Stimulated activated CD4-positive, alpha-beta T cell treated with anti-CD3 and anti-CD28 coated beads, Interleukin-4, amount 100 ng/mL, for 1 hour (primary cell): ENCODE results near the gene UPP1.
"Not testable (repeated sequence)": the region's sequence is repeated elsewhere in the genome, so short reads cannot be mapped to it uniquely, and the experiment has no call there.

ENCODE experiments used
- DNase-seq: peaks from one replicate; pipeline ENCODE4 v3.0.0-alpha.2; 2020

UPP1 gene

GRCh38 chr7:48113275-48113674, 24.2 kb downstream of the UPP1 start:
- no peak for DNase-seq

GRCh38 chr7:48114115-48114514, 25.1 kb downstream of the UPP1 start:
- no peak for DNase-seq

- no peak for DNase-seq
Measured at GRCh38 chr7:48114589-48114988, 25.5 kb downstream of the UPP1 start.

- DNase-seq: no peak
Measured at GRCh38 chr7:48116043-48116442, 27.0 kb downstream of the UPP1 start.

- DNase-seq: no peak
Measured at GRCh38 chr7:48118041-48118440, 29.0 kb downstream of the UPP1 start.

- DNase-seq: not testable (repeated sequence)
Measured at GRCh38 chr7:48120536-48120935, 31.5 kb downstream of the UPP1 start.

GRCh38 chr7:48126037-48126436, 37.0 kb downstream of the UPP1 start:
- DNase-seq: no peak

- no peak for DNase-seq
Measured at GRCh38 chr7:48130658-48131108, 41.6 kb downstream of the UPP1 start.

- no peak for DNase-seq
Measured at GRCh38 chr7:48132792-48133191, 43.7 kb downstream of the UPP1 start.

GRCh38 chr7:48139459-48139858, 50.4 kb downstream of the UPP1 start:
- no peak for DNase-seq

- DNase-seq: no peak
Measured at GRCh38 chr7:48140001-48140681, 51.1 kb downstream of the UPP1 start.

- no peak for DNase-seq
Measured at GRCh38 chr7:48141521-48141920, 52.5 kb downstream of the UPP1 start.

GRCh38 chr7:48144291-48144768, 55.3 kb downstream of the UPP1 start:
- no peak for DNase-seq

GRCh38 chr7:48147078-48147591, 58.1 kb downstream of the UPP1 start:
- DNase-seq: no peak

GRCh38 chr7:48147690-48148089, 58.6 kb downstream of the UPP1 start:
- not testable (repeated sequence) for DNase-seq

GRCh38 chr7:48148311-48148710, 59.2 kb downstream of the UPP1 start:
- no peak for DNase-seq

GRCh38 chr7:48149058-48149457, 60.0 kb downstream of the UPP1 start:
- no peak for DNase-seq

GRCh38 chr7:48150086-48150485, 61.0 kb downstream of the UPP1 start:
- no peak for DNase-seq

- DNase-seq: peak; percentile 27
Measured at GRCh38 chr7:48154792-48155413, 65.8 kb downstream of the UPP1 start.
